HuH-7 (cell line): ENCODE results near the gene TRIM44.
A peak's percentile ranks its signal among the peaks of the same experiment; 100 is the strongest.
"Not testable (repeated sequence)": the region's sequence is repeated elsewhere in the genome, so short reads cannot be mapped to it uniquely, and the experiment has no call there.

Source experiments
- DNase-seq: peaks from one replicate; pipeline ENCODE4 v3.0.0; 2011; ENCODE audit warnings: low spot score

TRIM44 gene

DNA sequence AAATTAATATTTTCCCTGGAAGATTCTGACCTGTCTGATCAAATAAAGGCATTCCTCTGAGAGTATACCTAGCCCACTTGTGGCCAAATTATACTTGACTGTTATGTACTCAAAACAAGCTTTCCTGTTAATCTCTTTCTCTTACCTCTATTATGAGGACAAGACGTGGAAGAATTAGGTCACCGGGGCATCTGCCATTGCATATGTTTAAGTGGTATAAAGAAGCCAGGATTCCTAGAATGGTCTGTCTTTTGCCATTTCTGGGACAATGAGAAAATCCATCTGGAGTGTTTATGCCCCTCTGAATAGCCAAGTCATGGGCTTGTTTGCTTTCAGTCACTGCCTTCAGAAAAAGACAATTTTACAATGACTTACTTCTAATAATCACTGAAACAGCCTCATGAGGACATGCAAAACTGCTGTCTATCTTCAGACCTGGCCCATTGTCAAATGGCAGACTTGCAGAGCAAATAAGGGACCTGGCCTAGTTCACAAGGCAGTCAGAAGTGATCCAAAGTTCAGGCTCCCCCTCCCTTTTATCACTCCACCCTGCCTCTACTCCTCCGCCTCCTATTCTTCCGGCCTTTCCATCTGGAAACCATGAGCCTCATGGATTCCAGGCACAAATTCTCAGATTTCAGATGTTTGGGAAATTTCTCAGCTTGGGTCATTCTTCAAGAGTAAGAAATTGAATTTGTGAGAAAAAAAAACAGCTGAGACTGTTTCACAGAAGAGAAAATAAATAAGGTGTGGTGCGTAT lies 153.2 kb downstream of the TRIM44 start:
- DNase-seq, result no peak

DNA sequence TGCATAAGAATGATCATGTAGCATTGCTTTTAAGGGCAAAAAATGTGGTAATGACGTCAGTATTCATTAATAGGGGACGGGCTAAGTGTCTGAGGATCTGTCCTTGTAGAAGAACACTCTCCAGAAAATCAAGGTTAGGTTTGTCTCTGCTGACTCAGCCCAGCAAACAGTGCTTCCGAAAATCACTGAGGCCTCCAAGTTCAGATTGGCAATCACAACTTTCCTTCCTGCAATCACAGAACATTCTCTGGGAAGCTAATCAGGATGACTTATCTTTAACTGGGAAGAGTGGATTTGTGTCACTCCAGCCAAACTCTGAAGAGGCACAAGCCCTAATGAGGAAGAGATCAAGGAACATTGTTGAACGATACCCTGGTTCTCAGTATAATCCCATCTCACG lies 158.0 kb downstream of the TRIM44 start:
- DNase-seq, result no peak

- DNase-seq, result no peak
Observed at GRCh38 chr11:35822815-35823495, 160.4 kb downstream of the TRIM44 start.

DNA sequence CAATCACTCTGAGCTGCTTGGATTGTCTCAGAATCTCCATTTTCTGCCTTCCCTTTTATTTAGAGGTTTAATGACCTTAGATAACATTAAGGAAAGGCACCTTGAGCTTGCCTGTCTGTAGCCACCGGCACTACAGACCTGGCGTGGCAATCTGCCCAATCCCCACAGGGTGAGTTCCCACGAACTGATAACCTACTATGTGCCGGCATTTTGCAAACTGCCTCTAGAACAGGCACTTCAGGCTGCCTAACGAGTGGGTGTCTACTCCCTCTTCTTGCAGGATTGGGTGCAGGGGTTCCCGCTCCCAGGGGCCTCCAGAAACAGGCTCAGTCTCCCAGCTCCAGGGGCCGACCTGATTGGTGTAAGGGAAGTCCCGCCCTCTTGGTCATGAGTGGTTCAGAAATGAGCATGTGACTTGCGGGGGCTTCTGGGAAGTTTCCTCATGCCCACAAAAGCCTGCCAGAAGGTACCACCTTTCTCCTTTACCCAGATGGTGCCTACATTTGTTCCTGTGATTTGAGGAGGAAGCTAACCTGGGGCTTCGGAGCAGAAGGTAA lies 161.2 kb downstream of the TRIM44 start:
- no peak for DNase-seq

DNA sequence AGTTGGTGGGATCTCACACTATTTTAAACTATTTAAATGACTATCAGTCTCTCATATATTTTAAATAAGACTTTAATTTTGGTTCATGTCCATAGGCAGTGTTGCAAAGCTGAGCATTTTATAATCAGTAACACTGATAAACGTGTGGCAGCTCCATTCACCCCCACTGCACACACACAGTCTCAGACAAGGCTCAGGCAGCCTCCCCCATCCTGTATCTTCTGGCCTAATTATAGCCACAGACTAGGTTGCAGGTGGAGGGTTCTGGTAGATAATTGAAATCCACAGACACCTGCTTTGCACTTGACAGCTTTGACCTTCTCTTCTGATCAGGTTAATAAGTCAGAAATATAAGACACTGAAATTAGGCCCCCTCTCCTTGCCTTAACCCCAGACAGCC lies 162.8 kb downstream of the TRIM44 start:
- DNase-seq, result no peak

DNA sequence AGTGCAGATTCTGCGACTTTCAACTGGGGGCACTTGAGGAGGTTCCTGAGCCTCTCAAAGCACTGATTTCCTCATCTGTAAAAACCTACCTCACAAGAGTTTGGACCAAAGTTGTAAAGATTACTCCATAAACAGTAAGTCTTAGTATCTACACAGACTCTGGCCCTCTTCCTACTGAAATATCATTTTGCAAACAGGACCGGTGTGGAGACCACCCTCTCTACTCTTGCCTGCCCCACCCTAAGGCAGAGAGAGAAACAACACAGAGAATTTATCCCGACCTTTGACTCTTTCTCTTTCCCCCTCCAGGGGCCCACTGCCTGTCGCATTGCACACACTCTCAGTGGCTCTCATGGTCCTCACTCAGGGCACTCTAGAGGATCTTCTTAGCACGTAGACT lies 163.4 kb downstream of the TRIM44 start:
- peak; percentile 26 for DNase-seq

DNA sequence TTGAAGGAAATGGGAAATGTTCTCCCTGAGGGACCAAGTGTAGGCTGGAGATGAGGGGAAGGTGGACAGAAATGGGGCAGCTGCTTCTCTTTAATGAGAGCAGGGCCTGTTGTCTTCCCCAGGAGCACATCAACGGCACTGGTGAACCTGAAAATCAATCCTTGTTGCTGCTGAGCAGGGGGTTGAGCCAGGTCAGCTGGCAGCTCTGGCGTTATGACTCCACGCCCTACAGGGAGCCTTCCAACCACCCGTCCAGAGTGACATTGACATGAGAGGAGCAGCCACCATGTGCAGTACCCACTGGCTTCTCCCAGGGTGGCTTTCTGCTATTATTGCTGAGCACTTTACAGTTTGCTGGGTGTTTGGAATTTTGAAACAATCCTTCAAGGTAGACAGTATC lies 164.4 kb downstream of the TRIM44 start:
- DNase-seq, result no peak

DNA sequence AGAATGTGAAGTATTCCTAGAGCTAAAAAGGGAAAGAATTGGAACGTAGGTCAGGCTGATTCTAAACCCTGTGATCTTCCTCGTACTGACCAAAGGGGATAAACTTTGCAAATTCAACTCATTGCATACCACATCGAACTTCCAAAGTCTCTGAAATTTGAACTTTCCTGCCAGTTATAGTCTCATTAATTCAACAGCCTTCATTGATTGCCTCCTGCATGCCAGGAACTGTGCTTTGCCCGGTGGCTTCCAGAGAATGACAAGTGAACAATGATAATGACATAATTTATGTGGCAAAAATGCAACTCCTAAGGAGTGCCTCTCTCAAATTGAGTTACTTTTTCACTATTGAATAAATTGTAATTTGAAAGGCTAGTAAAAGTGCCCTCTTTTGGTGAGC lies 173.6 kb downstream of the TRIM44 start:
- DNase-seq, result no peak

GRCh38 chr11:35838071-35838470 lies 175.5 kb downstream of the TRIM44 start:
- DNase-seq, result no peak

GRCh38 chr11:35838697-35839367 lies 176.3 kb downstream of the TRIM44 start:
- not testable (repeated sequence) for DNase-seq

GRCh38 chr11:35839368-35840161 lies 177.0 kb downstream of the TRIM44 start:
- no peak for DNase-seq

- no peak for DNase-seq
Observed at GRCh38 chr11:35841733-35842132, 179.2 kb downstream of the TRIM44 start.

DNA sequence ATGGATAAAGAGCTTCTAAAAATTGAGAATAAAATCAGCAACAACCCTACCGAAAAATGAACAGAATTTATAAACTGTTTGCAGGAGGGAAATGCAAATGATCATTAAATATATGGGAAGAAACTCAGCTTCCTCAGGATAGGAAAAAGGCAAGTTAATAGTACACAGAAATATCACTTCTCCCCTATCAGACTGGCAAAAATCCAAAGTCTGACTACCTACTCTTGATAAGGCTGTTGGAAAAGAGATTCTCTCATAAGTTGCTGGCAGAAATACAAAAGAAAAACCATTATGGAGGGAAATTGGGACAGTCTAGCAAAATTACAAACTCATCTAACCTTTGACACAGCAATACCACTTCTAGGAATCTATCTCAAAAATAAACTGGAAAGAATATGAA lies 180.4 kb downstream of the TRIM44 start:
- DNase-seq, result no peak

- DNase-seq, result no peak
Observed at GRCh38 chr11:35844579-35844978, 182.0 kb downstream of the TRIM44 start.

DNA sequence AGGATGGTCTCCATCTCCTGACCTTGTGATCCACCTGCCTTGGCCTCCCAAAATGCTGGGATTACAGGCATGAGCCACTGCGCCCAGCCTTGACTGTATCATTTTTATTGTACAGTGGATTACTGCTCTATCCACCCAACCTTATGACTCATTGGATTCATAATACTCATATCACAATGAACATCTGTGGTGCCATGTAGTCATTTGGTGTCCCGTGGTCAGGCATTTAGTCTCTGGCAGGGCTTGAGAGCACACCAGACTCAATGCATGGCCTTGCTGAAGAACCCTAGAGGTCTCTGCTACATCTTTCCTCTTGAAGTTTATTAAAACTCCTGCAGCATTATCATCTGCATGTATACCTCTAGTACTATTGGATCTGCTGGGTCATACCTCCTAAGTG lies 183.3 kb downstream of the TRIM44 start:
- DNase-seq, result no peak

- DNase-seq, result no peak
Observed at GRCh38 chr11:35846874-35847273, 184.3 kb downstream of the TRIM44 start.

- no peak for DNase-seq
Observed at GRCh38 chr11:35847473-35847872, 184.9 kb downstream of the TRIM44 start.

DNA sequence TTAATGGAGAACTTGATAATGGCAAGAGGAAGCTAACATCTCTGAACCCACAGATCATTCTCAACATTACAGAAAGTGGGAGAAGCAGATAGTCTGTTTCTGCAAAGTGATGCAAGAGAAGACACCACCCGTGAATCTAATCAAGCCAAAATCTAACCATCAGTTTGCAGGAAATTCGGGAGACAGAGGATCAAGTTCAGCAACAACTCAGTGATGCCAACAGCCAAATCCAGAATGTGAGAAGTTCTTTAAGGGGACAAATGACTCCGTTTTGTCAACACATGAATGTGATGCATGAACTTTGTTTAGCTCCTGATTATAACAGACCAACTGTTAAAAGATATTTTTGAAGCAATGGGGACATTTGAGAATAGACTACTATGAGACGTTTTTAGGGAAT lies 186.0 kb downstream of the TRIM44 start:
- no peak for DNase-seq

- DNase-seq, result no peak
Observed at GRCh38 chr11:35850191-35850590, 187.6 kb downstream of the TRIM44 start.

GRCh38 chr11:35851342-35851741 lies 188.8 kb downstream of the TRIM44 start:
- no peak for DNase-seq

DNA sequence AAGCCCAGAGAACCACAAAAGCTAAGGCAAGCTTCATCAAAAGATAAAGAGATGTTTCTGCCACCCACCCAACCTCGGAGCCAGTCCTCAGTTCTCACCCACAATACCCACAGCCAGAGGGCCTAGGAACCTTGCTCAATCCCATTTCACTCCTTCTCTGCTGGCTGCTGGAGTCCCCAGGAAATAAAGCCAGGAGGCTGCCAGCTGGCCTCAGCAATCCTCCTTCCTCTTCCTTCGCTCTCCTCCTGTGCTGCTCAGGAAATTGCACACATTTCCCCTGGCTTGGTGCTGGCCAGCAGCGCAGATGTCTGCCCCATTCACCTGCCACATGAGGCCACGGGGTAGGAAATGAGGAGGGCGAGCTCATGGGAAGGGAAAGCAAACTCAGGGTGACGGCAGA lies 189.5 kb downstream of the TRIM44 start:
- no peak for DNase-seq

GRCh38 chr11:35853971-35854370 lies 191.4 kb downstream of the TRIM44 start:
- DNase-seq, result no peak
